Activated CD8-positive, alpha-beta memory T cell treated with anti-CD3 and anti-CD28 coated beads, Interleukin-2, amount 50 U/mL, for 24 hours (primary cell): ENCODE measurements around the gene RAB11FIP4.

Experiments
- DNase-seq: peaks from one replicate; pipeline ENCODE4 v3.0.0-alpha.2; 2020; ENCODE audit errors: extremely low read depth

Gene RAB11FIP4

GRCh38 chr17:31487063-31487647, 95.7 kb downstream of the RAB11FIP4 start:
- DNase-seq: no peak

GRCh38 chr17:31487648-31488263, 96.3 kb downstream of the RAB11FIP4 start:
- peak; percentile 62 for DNase-seq

GRCh38 chr17:31488264-31488981, 96.9 kb downstream of the RAB11FIP4 start:
- DNase-seq: no peak

- DNase-seq: no peak
Measured at GRCh38 chr17:31488982-31489294, 97.5 kb downstream of the RAB11FIP4 start.

- DNase-seq: no peak
Measured at GRCh38 chr17:31489295-31490018, 98.0 kb downstream of the RAB11FIP4 start.

GRCh38 chr17:31490019-31490650, 98.7 kb downstream of the RAB11FIP4 start:
- DNase-seq: no peak

GRCh38 chr17:31490671-31491375, 99.3 kb downstream of the RAB11FIP4 start:
- DNase-seq: no peak

GRCh38 chr17:31491376-31492131, 100.1 kb downstream of the RAB11FIP4 start:
- DNase-seq: no peak

- no peak for DNase-seq
Measured at GRCh38 chr17:31492206-31492605, 100.7 kb downstream of the RAB11FIP4 start.

GRCh38 chr17:31492880-31493655, 101.6 kb downstream of the RAB11FIP4 start:
- DNase-seq: no peak

GRCh38 chr17:31493656-31494155, 102.2 kb downstream of the RAB11FIP4 start:
- no peak for DNase-seq

GRCh38 chr17:31494259-31495021, 103.0 kb downstream of the RAB11FIP4 start:
- peak; percentile 44 for DNase-seq

- no peak for DNase-seq
Measured at GRCh38 chr17:31495022-31495885, 103.8 kb downstream of the RAB11FIP4 start.

- no peak for DNase-seq
Measured at GRCh38 chr17:31496097-31496496, 104.6 kb downstream of the RAB11FIP4 start.

- DNase-seq: no peak
Measured at GRCh38 chr17:31496601-31497000, 105.1 kb downstream of the RAB11FIP4 start.

- DNase-seq: no peak
Measured at GRCh38 chr17:31497431-31497830, 106.0 kb downstream of the RAB11FIP4 start.

- no peak for DNase-seq
Measured at GRCh38 chr17:31497994-31498826, 106.7 kb downstream of the RAB11FIP4 start.
